Activated T-cell treated with anti-CD3 and anti-CD28 coated beads, Interleukin-2, amount 50 U/mL, for 72 hours (primary cell): ENCODE measurements around the gene PLA2R1. TPM values are rescaled to one million over a fixed set of nuclear protein-coding genes. Genes with fewer than 3 reads are reported as not detected.

Experiments
- ATAC-seq, 2 donors: fragments of 150-1000 bp; cut with Tn5 transposase; replicated peaks in 1 of 2; 2 replicates each; pipeline ENCODE4 v1.10.0; 2021; ENCODE audit warnings: moderate library complexity in 2 of 2, mild to moderate bottlenecking in 1 of 2
- DNase-seq, 2 donors: peaks; one replicate each; pipeline ENCODE4 v3.0.0; 2021 to 2022; ENCODE audit warnings: mixed read lengths in 1 of 2
- H3K27ac Mint-ChIP-seq: one replicate; pipeline ENCODE4 v1.8.0; 2022; ENCODE audit warnings: mild to moderate bottlenecking, moderate library complexity, mixed read lengths
- H3K27me3 Mint-ChIP-seq: one replicate; pipeline ENCODE4 v1.8.0; 2022; ENCODE audit warnings: low read depth, mixed read lengths
- H3K36me3 Mint-ChIP-seq, 2 donors: one replicate each; pipeline ENCODE4 v1.8.0; 2022; ENCODE audit warnings: mixed read lengths in 2 of 2, mild to moderate bottlenecking in 1 of 2; ENCODE audit not compliant: insufficient read depth in 2 of 2
- H3K4me1 Mint-ChIP-seq: one replicate; pipeline ENCODE4 v1.8.0; 2022; ENCODE audit warnings: low read depth, mixed read lengths
- H3K4me3 Mint-ChIP-seq, 2 donors: one replicate each; pipeline ENCODE4 v1.8.0; 2022; ENCODE audit warnings: mild to moderate bottlenecking in 2 of 2, mixed read lengths in 2 of 2, moderate library complexity in 2 of 2
- H3K9me3 Mint-ChIP-seq, 2 donors: one replicate each; pipeline ENCODE4 v1.8.0; 2022; ENCODE audit warnings: mixed read lengths in 2 of 2
- total RNA-seq, 2 donors: library from RNA; stranded (reverse); gene quantifications; one replicate each; pipeline ENCODE4 v1.2.3, GENCODE V29; 2022

PLA2R1 gene
- total RNA-seq, 2 donors from 2014 or later, result not detected

- H3K4me1 Mint-ChIP-seq, result peaks cover 48% of the 10 kb centered on the region
- peaks cover 25% of the 10 kb centered on the region for H3K27me3 Mint-ChIP-seq
- peaks cover 0 to 5% of the 10 kb centered on the region in 2 donors for H3K36me3 Mint-ChIP-seq
- no peak overlapping the region for H3K27ac Mint-ChIP-seq
- no peak overlapping the region for H3K4me3 Mint-ChIP-seq
- no peak for ATAC-seq
- DNase-seq, result no peak
- peaks cover 0 to 2% of the 10 kb centered on the region in 2 donors for H3K9me3 Mint-ChIP-seq
These were observed 145.9 kb downstream of the PLA2R1 start for GRCh38 chr2:159916511-159916910.

DNA sequence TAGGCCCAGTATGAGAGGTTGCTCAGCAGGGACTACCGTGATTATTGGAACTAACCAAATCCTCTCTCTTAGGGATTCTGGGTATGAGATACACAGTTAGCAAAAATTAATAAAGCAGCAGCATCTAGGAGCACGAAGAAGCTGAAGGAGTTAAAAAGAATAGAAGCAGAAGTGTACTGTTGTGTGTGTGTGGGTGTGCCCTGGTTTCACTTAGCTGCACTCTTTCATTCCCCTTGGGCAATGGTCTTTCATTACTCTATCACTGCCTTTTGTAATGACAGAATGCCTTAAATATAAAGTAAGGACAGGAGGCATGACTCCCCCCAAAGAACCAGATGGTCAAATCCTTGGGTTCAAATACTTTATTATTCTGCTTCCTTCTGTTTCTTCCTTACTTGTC is 148.5 kb downstream of the PLA2R1 start:
- no peak overlapping the region for H3K27ac Mint-ChIP-seq
- no peak overlapping the region for H3K4me3 Mint-ChIP-seq
- peaks cover 3% of the 10 kb centered on the region in 2 donors for H3K36me3 Mint-ChIP-seq
- DNase-seq, result no peak
- H3K9me3 Mint-ChIP-seq, result peaks cover 0 to 3% of the 10 kb centered on the region in 2 donors
- H3K4me1 Mint-ChIP-seq, result peaks cover 48% of the 10 kb centered on the region
- peaks cover 19% of the 10 kb centered on the region for H3K27me3 Mint-ChIP-seq
- peak in 1 of 2 donors; percentile 39 for ATAC-seq

- Mint-ChIP-seq H3K4me3 (no peak overlapping the region), H3K36me3 (peaks cover 3% of the 10 kb centered on the region in 2 donors), H3K4me1 (peaks cover 56% of the 10 kb centered on the region), H3K27ac (no peak overlapping the region), H3K9me3 (peaks cover 0 to 3% of the 10 kb centered on the region in 2 donors), H3K27me3 (peaks cover 13% of the 10 kb centered on the region)
- no peak for ATAC-seq
- no peak for DNase-seq
These were observed 149.8 kb downstream of the PLA2R1 start for GRCh38 chr2:159912580-159912979.

DNA sequence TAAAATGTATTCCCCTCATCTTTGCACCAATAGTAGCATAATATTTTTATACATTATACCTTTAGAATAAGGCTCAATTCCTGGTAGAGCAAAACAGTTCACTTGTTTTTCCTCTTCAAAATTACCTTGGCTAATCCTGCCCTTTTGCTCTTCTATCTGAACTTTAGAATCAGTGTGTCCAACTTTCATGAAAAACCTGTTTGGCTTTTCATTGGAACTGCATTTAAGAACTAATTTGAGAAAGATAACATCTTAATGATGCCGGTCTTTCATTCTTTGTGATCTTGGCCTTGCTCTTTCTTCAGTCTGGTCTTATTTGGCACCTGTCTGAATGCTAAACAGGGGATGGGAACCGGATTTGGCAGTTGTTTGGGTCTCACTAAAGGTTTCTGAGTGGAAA is 151.5 kb downstream of the PLA2R1 start:
- H3K27ac Mint-ChIP-seq, result no peak overlapping the region
- H3K4me3 Mint-ChIP-seq, result peak overlapping the region; percentile 1 to 7

DNA sequence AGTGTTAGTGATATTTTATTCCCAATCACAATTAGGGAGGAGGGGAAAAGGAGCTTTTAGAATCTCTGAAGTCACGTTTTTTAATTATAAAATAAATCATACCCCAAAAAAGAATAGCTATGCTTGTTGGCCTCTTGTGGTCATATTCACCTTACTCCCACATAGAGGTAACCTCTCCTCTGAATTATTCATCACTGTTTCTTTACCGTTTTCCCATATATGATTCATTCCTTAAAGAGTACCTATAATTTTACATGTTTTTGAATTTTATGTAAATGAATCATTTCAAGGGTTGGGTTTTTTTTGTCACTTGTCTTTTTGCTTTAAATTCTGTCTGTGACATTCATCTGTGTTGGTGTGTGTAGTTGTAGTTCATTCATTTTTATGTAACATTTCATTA is 153.8 kb downstream of the PLA2R1 start:
- DNase-seq (no peak), ATAC-seq (peak; percentile 6 to 8)
- no peaks in the 10 kb centered on the region for H3K27me3 Mint-ChIP-seq
- H3K4me3 Mint-ChIP-seq, result peak overlapping the region; percentile 59 to 77
- peaks cover 0 to 3% of the 10 kb centered on the region in 2 donors for H3K9me3 Mint-ChIP-seq
- H3K36me3 Mint-ChIP-seq, result peaks cover 0 to 6% of the 10 kb centered on the region in 2 donors
- peaks cover 78% of the 10 kb centered on the region for H3K4me1 Mint-ChIP-seq
- H3K27ac Mint-ChIP-seq, result peak overlapping the region; percentile 24

More for the DNA sequence above, 151.5 kb downstream of the PLA2R1 start:
- ATAC-seq (no peak), DNase-seq (no peak)
- Mint-ChIP-seq H3K9me3 (peaks cover 0 to 3% of the 10 kb centered on the region in 2 donors), H3K27me3 (peaks cover 6% of the 10 kb centered on the region), H3K36me3 (peaks cover 3% of the 10 kb centered on the region in 2 donors), H3K4me1 (peaks cover 72% of the 10 kb centered on the region)

DNA sequence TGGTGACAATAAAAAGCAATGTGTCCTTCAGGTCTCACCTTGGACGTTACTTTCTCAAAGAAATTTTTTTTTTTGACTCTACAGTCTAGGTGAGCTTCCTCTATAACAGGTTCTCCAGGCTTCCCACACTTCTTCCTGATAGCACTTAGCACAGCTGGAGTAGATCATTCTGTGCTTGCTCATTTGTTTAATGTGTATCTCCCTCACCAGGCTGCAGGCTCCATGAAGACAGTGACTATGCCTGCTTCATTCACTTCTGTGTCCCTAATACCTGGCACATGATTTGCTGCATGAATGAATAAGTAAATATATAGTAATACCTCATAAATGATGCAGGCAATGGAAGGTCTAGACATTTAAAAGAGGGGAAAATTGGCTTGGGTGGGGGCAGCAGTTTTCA is 154.5 kb downstream of the PLA2R1 start:
- DNase-seq (no peak), ATAC-seq (no peak)
- Mint-ChIP-seq H3K9me3 (peaks cover 0 to 3% of the 10 kb centered on the region in 2 donors), H3K27me3 (no peaks in the 10 kb centered on the region), H3K36me3 (peaks cover 2 to 13% of the 10 kb centered on the region in 2 donors), H3K4me1 (peaks cover 78% of the 10 kb centered on the region), H3K4me3 (peak overlapping the region; percentile 35 to 59), H3K27ac (no peak overlapping the region)

GRCh38 chr2:159905926-159906714 is 156.3 kb downstream of the PLA2R1 start:
- H3K4me1 Mint-ChIP-seq, result peaks cover 85% of the 10 kb centered on the region
- ATAC-seq (no peak), DNase-seq (no peak)
- peaks cover 5 to 25% of the 10 kb centered on the region in 2 donors for H3K36me3 Mint-ChIP-seq
- peaks cover 0 to 3% of the 10 kb centered on the region in 2 donors for H3K9me3 Mint-ChIP-seq
- H3K4me3 Mint-ChIP-seq, result peak overlapping the region; percentile 71 to 92
- no peaks in the 10 kb centered on the region for H3K27me3 Mint-ChIP-seq
- no peak overlapping the region for H3K27ac Mint-ChIP-seq

DNA sequence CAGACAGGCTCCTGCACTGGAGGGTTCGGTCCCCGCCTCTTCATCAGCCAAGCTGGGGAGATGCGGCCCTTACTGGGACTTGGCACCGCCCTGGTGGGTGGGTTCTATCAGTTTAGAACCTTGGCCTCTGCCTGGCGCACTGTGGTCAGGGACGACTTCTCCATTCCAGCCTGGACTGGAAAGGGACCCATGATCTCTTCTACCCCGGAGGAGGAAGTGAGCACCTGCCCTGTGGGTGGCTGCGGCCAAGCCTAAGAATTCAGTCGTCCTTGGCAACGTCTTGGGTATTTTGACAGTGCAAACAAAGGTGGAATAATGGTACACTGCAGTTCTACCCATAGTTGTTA is 157.5 kb downstream of the PLA2R1 start:
- Mint-ChIP-seq H3K4me3 (peak overlapping the region; percentile 92 to 94), H3K4me1 (peaks cover 85% of the 10 kb centered on the region), H3K36me3 (peaks cover 5 to 29% of the 10 kb centered on the region in 2 donors)

DNA sequence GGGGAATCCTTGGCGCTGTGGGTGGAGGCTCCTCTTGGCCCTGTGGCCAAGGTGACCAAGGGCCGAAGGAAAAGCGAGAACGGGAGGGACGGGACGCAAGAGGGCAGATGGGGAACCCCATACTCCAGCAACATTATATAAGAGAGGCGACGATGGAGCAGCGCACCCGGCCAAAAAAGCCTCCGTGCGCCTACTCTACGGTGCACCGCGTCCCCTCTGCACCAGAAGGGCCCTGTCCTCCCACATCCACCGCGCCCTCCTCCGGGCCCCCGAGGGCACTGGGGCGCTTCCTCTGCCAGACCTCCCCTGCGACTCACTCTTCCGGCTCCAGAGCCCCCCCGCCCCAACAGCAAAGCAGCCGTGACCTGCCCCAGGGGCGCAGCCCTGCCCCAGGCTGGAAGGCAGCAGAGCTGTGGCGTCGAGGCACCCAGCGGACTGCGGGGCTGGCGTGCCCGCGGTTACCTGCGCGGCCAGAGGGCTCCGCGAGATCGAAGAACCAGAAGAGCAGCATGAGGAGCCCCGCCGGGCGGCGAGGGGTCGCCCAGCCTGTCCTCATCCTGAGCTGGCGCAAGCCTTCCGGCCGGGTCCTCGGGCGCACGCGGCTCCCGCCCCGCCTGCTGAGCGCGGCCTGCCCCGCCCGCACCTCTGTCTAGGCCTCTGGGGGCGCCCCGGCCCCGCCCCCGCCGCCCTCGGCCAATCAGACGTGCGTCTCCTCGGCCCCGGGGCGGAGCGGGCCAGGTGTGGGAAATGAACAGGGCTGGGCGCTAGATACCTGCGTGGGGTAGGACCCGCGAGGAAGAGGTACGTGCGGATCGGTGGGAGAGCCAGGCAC is 158.1 kb downstream of the PLA2R1 start, which contains the start of gene LY75:
TSS of gene LY75 (minus strand) at position 630 of the 832 bp plus-strand sequence.
- peak; percentile 78 to 81 for ATAC-seq
- Mint-ChIP-seq H3K9me3 (no peaks in the 10 kb centered on the region), H3K4me3 (peak within 1 kb of the TSS; percentile 92 to 94)

More for the DNA sequence above, 157.5 kb downstream of the PLA2R1 start:
- ATAC-seq (no peak), DNase-seq (no peak)
- Mint-ChIP-seq H3K27me3 (no peaks in the 10 kb centered on the region), H3K27ac (peak overlapping the region; percentile 9), H3K9me3 (peaks cover 0 to 3% of the 10 kb centered on the region in 2 donors)

DNA sequence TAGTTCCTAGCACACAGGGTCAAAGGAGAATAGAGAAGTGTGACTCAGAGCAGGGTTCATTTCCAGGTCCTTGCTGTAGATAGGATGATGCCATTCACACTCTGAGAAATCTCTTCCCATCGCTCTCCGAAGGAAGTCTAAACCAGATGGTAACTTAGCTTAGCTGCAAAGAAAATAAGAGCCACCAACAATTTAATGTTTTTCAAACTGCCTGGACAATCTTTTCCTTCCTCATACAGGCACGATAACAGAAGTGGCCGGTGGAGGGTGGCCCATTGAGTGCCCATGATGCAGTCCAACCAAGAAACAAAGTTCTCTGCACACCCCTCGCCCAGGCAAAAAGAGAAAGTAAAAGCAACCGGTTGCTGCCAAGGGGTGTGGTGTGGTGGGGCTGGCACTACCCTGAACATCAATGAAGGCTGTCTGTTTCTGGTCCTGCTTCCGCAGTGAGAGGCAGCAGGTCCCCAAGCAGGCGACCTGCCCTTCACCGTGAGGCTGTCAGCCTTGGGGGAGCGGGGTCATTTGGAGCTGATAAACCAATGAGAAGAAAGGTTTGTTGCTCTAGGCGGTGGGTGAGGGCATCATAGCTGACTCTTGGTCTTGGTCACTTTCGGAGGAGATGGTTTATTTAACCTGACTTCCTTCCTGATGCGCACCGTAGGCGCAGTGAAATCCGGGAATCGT is 158.8 kb downstream of the PLA2R1 start:
- DNase-seq, result peak; percentile 79 to 84
- Mint-ChIP-seq H3K27ac (peak overlapping the region; percentile 88), H3K36me3 (peaks cover 5 to 29% of the 10 kb centered on the region in 2 donors), H3K4me1 (peaks cover 85% of the 10 kb centered on the region), H3K4me3 (peak overlapping the region; percentile 92 to 94), H3K9me3 (no peaks in the 10 kb centered on the region), H3K27me3 (no peaks in the 10 kb centered on the region)
- peak; percentile 68 to 72 for ATAC-seq

More for the DNA sequence above, 158.1 kb downstream of the PLA2R1 start, which contains the start of gene LY75:
- H3K4me1 Mint-ChIP-seq, result peaks cover 85% of the 10 kb centered on the region
- peak within 1 kb of the TSS; percentile 88 for H3K27ac Mint-ChIP-seq
- peaks cover 5 to 29% of the 10 kb centered on the region in 2 donors for H3K36me3 Mint-ChIP-seq
- peak; percentile 87 to 91 for DNase-seq
- H3K27me3 Mint-ChIP-seq, result no peaks in the 10 kb centered on the region

DNA sequence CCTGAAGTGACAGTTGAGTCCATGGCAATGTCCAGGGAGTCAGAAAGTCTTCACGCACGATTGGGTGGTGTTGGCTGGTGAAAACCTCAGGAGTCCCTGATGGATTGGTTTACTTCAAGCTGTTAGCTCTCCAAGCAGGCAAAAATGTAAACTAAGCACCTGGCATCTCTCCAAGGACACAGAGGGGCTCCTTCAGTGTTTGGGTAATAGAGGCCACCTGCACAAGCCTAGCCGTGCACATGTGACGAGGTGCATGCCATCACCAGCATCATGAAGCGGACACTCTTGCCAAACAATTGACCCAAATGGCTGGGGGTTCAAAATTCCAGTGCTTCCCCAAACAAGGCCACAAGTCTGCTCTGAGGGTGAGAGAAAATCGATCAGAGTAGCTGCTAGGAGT is 159.7 kb downstream of the PLA2R1 start:
- Mint-ChIP-seq H3K27me3 (no peaks in the 10 kb centered on the region), H3K27ac (peak overlapping the region; percentile 88), H3K36me3 (peaks cover 5 to 36% of the 10 kb centered on the region in 2 donors), H3K9me3 (no peaks in the 10 kb centered on the region), H3K4me1 (peaks cover 85% of the 10 kb centered on the region), H3K4me3 (peak overlapping the region; percentile 92 to 94)
- no peak for ATAC-seq
- no peak for DNase-seq

DNA sequence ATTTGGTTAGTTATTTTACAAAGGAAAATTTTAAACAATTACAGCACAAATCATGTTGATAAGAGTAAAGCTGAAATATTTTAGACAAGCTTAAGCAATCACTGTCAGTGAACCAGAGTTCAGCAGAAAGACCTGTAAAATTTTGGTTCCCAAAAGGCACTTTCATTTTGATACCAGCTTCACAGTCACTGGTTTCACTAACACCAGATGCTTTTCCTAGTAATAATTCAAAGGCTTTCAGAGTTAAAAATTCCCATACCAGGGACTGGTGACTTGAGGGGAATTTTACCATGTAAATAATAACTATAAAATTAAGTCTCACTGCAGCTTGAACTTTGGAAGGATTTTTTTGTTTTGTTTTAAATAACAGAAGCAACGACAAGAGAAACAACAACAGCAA is 162.1 kb downstream of the PLA2R1 start:
- no peaks in the 10 kb centered on the region for H3K9me3 Mint-ChIP-seq
- H3K36me3 Mint-ChIP-seq, result peaks cover 8 to 39% of the 10 kb centered on the region in 2 donors
- peak overlapping the region; percentile 73 to 94 for H3K4me3 Mint-ChIP-seq
- ATAC-seq, result no peak
- H3K4me1 Mint-ChIP-seq, result peaks cover 85% of the 10 kb centered on the region
- no peak for DNase-seq
- no peaks in the 10 kb centered on the region for H3K27me3 Mint-ChIP-seq
- peak overlapping the region; percentile 94 for H3K27ac Mint-ChIP-seq
